ENCODE results near the gene WNK1. TPM values are rescaled to one million over a fixed set of nuclear protein-coding genes. Genes with fewer than 3 reads are reported as not detected.
A peak's percentile ranks its signal among the peaks of the same experiment; 100 is the strongest.

The WNK1 gene
- total RNA-seq, 1 experiment from 2014 or later, result 117 TPM

GRCh38 chr12:754473-754820 lies 2.1 kb downstream of the WNK1 start:
- H3K56ac ChIP-seq (ENCODE audit: insufficient read length, low read depth, low read length), result no peak overlapping the region
- no peak overlapping the region for H3K4ac ChIP-seq (ENCODE audit: low read depth, low read length)
- H4K20me1 ChIP-seq (ENCODE audit: control insufficient read depth, insufficient read depth, insufficient read length), result no peaks in the 10 kb centered on the region
- H3K27me3 ChIP-seq (ENCODE audit: insufficient read depth, low read length), result no peaks in the 10 kb centered on the region
- no peak for DNase-seq
- H3K9me3 ChIP-seq (ENCODE audit: control insufficient read depth, low read depth, low read length), result no peaks in the 10 kb centered on the region
- no peak overlapping the region for H3K14ac ChIP-seq (ENCODE audit: insufficient read depth, low read length)
- H3K9ac ChIP-seq (ENCODE audit: extremely low read depth, insufficient read length, low read length), result peak overlapping the region; percentile 64
- Mint-ChIP-seq H3K4me3 (peak overlapping the region in 1 of 2 experiments; percentile 94; a peak in 3 of 5 replicates), H3K4me1 (peaks cover 31 to 41% of the 10 kb centered on the region in 2 experiments), H3K9me3 (no peaks in the 10 kb centered on the region), H3K36me3 (ENCODE audit: insufficient read depth in 1 of 3, low read depth in 3 of 3) (peaks cover 0 to 7% (median 0%) of the 10 kb centered on the region in 3 experiments; a peak in 3 of 7 replicates), H3K27ac (no peak overlapping the region), H3K27me3 (ENCODE audit: low read depth) (no peaks in the 10 kb centered on the region; the same call in 1 of the 2 replicates)
- TF ChIP-seq, protein P1, sequence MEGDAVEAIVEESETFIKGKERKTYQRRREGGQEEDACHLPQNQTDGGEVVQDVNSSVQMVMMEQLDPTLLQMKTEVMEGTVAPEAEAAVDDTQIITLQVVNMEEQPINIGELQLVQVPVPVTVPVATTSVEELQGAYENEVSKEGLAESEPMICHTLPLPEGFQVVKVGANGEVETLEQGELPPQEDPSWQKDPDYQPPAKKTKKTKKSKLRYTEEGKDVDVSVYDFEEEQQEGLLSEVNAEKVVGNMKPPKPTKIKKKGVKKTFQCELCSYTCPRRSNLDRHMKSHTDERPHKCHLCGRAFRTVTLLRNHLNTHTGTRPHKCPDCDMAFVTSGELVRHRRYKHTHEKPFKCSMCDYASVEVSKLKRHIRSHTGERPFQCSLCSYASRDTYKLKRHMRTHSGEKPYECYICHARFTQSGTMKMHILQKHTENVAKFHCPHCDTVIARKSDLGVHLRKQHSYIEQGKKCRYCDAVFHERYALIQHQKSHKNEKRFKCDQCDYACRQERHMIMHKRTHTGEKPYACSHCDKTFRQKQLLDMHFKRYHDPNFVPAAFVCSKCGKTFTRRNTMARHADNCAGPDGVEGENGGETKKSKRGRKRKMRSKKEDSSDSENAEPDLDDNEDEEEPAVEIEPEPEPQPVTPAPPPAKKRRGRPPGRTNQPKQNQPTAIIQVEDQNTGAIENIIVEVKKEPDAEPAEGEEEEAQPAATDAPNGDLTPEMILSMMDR (conservative IDR thresholded peaks at IDR 0.05), result no peak
- no peaks in the 10 kb centered on the region for H3K4me1 ChIP-seq (ENCODE audit: insufficient read depth, low read length)
- H4K5ac ChIP-seq (ENCODE audit: insufficient read length, low read depth, low read length), result no peak overlapping the region
- no peak overlapping the region for H2BK20ac ChIP-seq (ENCODE audit: low read depth, low read length, poor library complexity, severe bottlenecking)
- peaks cover 4% of the 10 kb centered on the region for H3K79me1 ChIP-seq (ENCODE audit: insufficient read depth, low read depth, low read length, poor library complexity, severe bottlenecking)
- no peak overlapping the region for H3K27ac ChIP-seq (ENCODE audit: insufficient read length, low read depth, low read length)
- no CpG with 5 or more reads among the region's 5 CpGs for WGBS (ENCODE audit: extremely low coverage, insufficient read length, low lambda C conversion rate)
- H2AK5ac ChIP-seq (ENCODE audit: insufficient read length, low read length), result no peak overlapping the region
- peaks cover 21% of the 10 kb centered on the region for H3K23me2 ChIP-seq (ENCODE audit: insufficient read length, low read depth, low read length, poor library complexity, severe bottlenecking)
- H2AFZ ChIP-seq (ENCODE audit: low read length), result no peak overlapping the region
- H3T11ph ChIP-seq (ENCODE audit: low read length), result no peak overlapping the region
- H2BK12ac ChIP-seq (ENCODE audit: insufficient read length, low read depth, low read length), result no peak overlapping the region
- no peak overlapping the region for H3K18ac ChIP-seq (ENCODE audit: insufficient read length, low read depth, low read length)
- no peak overlapping the region for H2BK120ac ChIP-seq (ENCODE audit: low read depth, low read length, poor library complexity, severe bottlenecking)
- no peak overlapping the region for H2BK15ac ChIP-seq (ENCODE audit: low read depth, low read length)
- H3K79me2 ChIP-seq (ENCODE audit: insufficient read depth, low read length), result peaks cover 21% of the 10 kb centered on the region; the same call in 1 of the 2 replicates
- H3K4me2 ChIP-seq (ENCODE audit: insufficient read depth, insufficient read length, low read length), result peak overlapping the region; percentile 97
- H4K8ac ChIP-seq (replicated peaks; ENCODE audit: insufficient read length, low read depth, low read length), result no peak overlapping the region
- H4K91ac ChIP-seq (ENCODE audit: insufficient read length, low read depth, low read length), result no peak overlapping the region
- H3K23ac ChIP-seq (ENCODE audit: insufficient read length, low read depth, low read length), result no peak overlapping the region
- no peak overlapping the region for H2BK5ac ChIP-seq (ENCODE audit: insufficient read length, low read length)

Measured in H9 (cell line).